ENCODE results near the gene SCGB1D4. TPM values are rescaled to one million over a fixed set of nuclear protein-coding genes. Genes with fewer than 3 reads are reported as not detected.

SCGB1D4 gene
- polyA plus RNA-seq, 1 donor from 2014 or later = not detected

DNA sequence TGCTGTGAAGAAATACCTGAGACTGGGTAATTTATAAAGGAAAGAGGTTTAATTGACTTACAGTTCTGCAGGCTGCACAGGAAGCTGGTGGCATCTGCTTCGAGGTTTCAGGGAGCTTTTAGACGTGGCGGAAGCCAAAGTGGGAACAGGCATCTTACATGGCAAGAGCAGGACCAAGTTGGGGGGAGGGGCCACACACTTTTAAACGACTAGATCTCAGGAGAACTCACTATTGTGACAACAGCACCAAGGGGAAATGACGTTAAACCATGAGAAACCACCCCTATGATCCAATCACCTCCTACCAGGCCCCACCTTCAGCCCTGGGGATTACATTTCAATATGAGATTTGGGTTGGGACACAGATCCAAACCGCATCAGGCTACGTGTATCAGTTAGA, 11.1 kb upstream of the SCGB1D4 start:
- H3K36me3 ChIP-seq (ENCODE audit: insufficient read depth, low read length) = no peaks in the 10 kb centered on the region
- no peaks in the 10 kb centered on the region for H3K9me3 ChIP-seq (ENCODE audit: low read length)
- H3F3A ChIP-seq (ENCODE audit: insufficient read depth, low read length, poor library complexity, severe bottlenecking) = no peaks in the 10 kb centered on the region
- H3K9ac ChIP-seq (ENCODE audit: low read length) = no peak overlapping the region
- no peaks in the 10 kb centered on the region for H3K27me3 ChIP-seq (ENCODE audit: insufficient read depth, low read depth, low read length)
- no peak overlapping the region for H3K27ac ChIP-seq (ENCODE audit: low read length)
- H4K20me1 ChIP-seq (ENCODE audit: insufficient read depth) = no peaks in the 10 kb centered on the region
- H2AFZ ChIP-seq (ENCODE audit: low read depth, low read length) = no peak overlapping the region
- no peaks in the 10 kb centered on the region for H3K79me2 ChIP-seq (replicated peaks; ENCODE audit: insufficient read depth, low read length)
- H3K4me3 ChIP-seq (ENCODE audit: low read length) = no peak overlapping the region
- no peaks in the 10 kb centered on the region for H3K9me2 ChIP-seq (ENCODE audit: insufficient read depth, low read length)
- TF ChIP-seq RAD21 (conservative IDR thresholded peaks at IDR 0.05) (no peak), MXI1 (conservative IDR thresholded peaks at IDR 0.05; ENCODE audit: poor library complexity, severe bottlenecking) (no peak), CTCF (IDR thresholded peaks at IDR 0.05; ENCODE audit: poor library complexity, severe bottlenecking) (no peak), SMC3 (conservative IDR thresholded peaks at IDR 0.05; ENCODE audit: poor library complexity) (no peak), EP300 (conservative IDR thresholded peaks at IDR 0.05; ENCODE audit: poor library complexity, severe bottlenecking) (no peak), POLR2AphosphoS5 (IDR thresholded peaks at IDR 0.05) (no peak), EZH2 (IDR thresholded peaks at IDR 0.05; ENCODE audit: borderline replicate concordance, insufficient read depth, low read length, poor library complexity, severe bottlenecking) (no peak), TAF1 (IDR thresholded peaks at IDR 0.05; ENCODE audit: low read depth) (no peak), REST (IDR thresholded peaks at IDR 0.05; ENCODE audit: borderline replicate concordance) (no peak)
- no peak overlapping the region for H3K4me2 ChIP-seq (ENCODE audit: low read length)

- Histone ChIP-seq H3K9me3 (ENCODE audit: low read length) (no peaks in the 10 kb centered on the region), H3K27ac (ENCODE audit: low read length) (no peak overlapping the region), H3K4me2 (ENCODE audit: low read length) (no peak overlapping the region), H3K36me3 (ENCODE audit: insufficient read depth, low read length) (no peaks in the 10 kb centered on the region), H3F3A (ENCODE audit: insufficient read depth, low read length, poor library complexity, severe bottlenecking) (no peaks in the 10 kb centered on the region), H3K9ac (ENCODE audit: low read length) (no peak overlapping the region), H3K27me3 (ENCODE audit: insufficient read depth, low read depth, low read length) (no peaks in the 10 kb centered on the region), H3K4me3 (ENCODE audit: low read length) (no peak overlapping the region), H2AFZ (ENCODE audit: low read depth, low read length) (no peak overlapping the region), H3K9me2 (ENCODE audit: insufficient read depth, low read length) (no peaks in the 10 kb centered on the region), H4K20me1 (ENCODE audit: insufficient read depth) (no peaks in the 10 kb centered on the region), H3K79me2 (replicated peaks; ENCODE audit: insufficient read depth, low read length) (no peaks in the 10 kb centered on the region)
- no peak for TF ChIP-seq CTCF (IDR thresholded peaks at IDR 0.05; ENCODE audit: poor library complexity, severe bottlenecking)
- TF ChIP-seq MXI1 (conservative IDR thresholded peaks at IDR 0.05; ENCODE audit: poor library complexity, severe bottlenecking) = no peak
- no peak for TF ChIP-seq EZH2 (IDR thresholded peaks at IDR 0.05; ENCODE audit: borderline replicate concordance, insufficient read depth, low read length, poor library complexity, severe bottlenecking)
- no peak for TF ChIP-seq REST (IDR thresholded peaks at IDR 0.05; ENCODE audit: borderline replicate concordance)
- no peak for TF ChIP-seq EP300 (conservative IDR thresholded peaks at IDR 0.05; ENCODE audit: poor library complexity, severe bottlenecking)
- no peak for TF ChIP-seq TAF1 (IDR thresholded peaks at IDR 0.05; ENCODE audit: low read depth)
Observed at GRCh38 chr11:62307950-62308349, 9.1 kb upstream of the SCGB1D4 start.

Measured in neural cell (in vitro differentiated cells).